ENCODE results near the gene SPINK1. TPM values are rescaled to one million over a fixed set of nuclear protein-coding genes. Genes with fewer than 3 reads are reported as not detected.

The SPINK1 gene
- polyA plus RNA-seq, 1 donor from 2014 or later: not detected

- Histone ChIP-seq H3K4me3 (ENCODE audit: low read length) (peak overlapping the region; percentile 75), H3K4me2 (ENCODE audit: low read length) (peak overlapping the region; percentile 91), H3K9me3 (ENCODE audit: low read length) (no peaks in the 10 kb centered on the region), H3F3A (ENCODE audit: insufficient read depth, low read length, poor library complexity, severe bottlenecking) (no peaks in the 10 kb centered on the region), H3K79me2 (replicated peaks; ENCODE audit: insufficient read depth, low read length) (peaks cover 73% of the 10 kb centered on the region), H3K9me2 (ENCODE audit: insufficient read depth, low read length) (no peaks in the 10 kb centered on the region), H3K27ac (ENCODE audit: low read length) (peak overlapping the region; percentile 99), H3K36me3 (ENCODE audit: insufficient read depth, low read length) (no peaks in the 10 kb centered on the region), H3K27me3 (ENCODE audit: insufficient read depth, low read depth, low read length) (no peaks in the 10 kb centered on the region), H3K9ac (ENCODE audit: low read length) (peak overlapping the region; percentile 93), H4K20me1 (ENCODE audit: insufficient read depth) (peaks cover 4% of the 10 kb centered on the region), H2AFZ (ENCODE audit: low read depth, low read length) (no peak overlapping the region)
- TF ChIP-seq SMC3 (conservative IDR thresholded peaks at IDR 0.05; ENCODE audit: poor library complexity): no peak
- no peak for TF ChIP-seq TAF1 (IDR thresholded peaks at IDR 0.05; ENCODE audit: low read depth)
- no peak for TF ChIP-seq POLR2AphosphoS5 (IDR thresholded peaks at IDR 0.05)
- TF ChIP-seq EZH2 (IDR thresholded peaks at IDR 0.05; ENCODE audit: borderline replicate concordance, insufficient read depth, low read length, poor library complexity, severe bottlenecking): no peak
- TF ChIP-seq, protein P1, sequence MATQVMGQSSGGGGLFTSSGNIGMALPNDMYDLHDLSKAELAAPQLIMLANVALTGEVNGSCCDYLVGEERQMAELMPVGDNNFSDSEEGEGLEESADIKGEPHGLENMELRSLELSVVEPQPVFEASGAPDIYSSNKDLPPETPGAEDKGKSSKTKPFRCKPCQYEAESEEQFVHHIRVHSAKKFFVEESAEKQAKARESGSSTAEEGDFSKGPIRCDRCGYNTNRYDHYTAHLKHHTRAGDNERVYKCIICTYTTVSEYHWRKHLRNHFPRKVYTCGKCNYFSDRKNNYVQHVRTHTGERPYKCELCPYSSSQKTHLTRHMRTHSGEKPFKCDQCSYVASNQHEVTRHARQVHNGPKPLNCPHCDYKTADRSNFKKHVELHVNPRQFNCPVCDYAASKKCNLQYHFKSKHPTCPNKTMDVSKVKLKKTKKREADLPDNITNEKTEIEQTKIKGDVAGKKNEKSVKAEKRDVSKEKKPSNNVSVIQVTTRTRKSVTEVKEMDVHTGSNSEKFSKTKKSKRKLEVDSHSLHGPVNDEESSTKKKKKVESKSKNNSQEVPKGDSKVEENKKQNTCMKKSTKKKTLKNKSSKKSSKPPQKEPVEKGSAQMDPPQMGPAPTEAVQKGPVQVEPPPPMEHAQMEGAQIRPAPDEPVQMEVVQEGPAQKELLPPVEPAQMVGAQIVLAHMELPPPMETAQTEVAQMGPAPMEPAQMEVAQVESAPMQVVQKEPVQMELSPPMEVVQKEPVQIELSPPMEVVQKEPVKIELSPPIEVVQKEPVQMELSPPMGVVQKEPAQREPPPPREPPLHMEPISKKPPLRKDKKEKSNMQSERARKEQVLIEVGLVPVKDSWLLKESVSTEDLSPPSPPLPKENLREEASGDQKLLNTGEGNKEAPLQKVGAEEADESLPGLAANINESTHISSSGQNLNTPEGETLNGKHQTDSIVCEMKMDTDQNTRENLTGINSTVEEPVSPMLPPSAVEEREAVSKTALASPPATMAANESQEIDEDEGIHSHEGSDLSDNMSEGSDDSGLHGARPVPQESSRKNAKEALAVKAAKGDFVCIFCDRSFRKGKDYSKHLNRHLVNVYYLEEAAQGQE (IDR thresholded peaks at IDR 0.05; ENCODE audit: borderline replicate concordance): no peak
- TF ChIP-seq, protein P2, sequence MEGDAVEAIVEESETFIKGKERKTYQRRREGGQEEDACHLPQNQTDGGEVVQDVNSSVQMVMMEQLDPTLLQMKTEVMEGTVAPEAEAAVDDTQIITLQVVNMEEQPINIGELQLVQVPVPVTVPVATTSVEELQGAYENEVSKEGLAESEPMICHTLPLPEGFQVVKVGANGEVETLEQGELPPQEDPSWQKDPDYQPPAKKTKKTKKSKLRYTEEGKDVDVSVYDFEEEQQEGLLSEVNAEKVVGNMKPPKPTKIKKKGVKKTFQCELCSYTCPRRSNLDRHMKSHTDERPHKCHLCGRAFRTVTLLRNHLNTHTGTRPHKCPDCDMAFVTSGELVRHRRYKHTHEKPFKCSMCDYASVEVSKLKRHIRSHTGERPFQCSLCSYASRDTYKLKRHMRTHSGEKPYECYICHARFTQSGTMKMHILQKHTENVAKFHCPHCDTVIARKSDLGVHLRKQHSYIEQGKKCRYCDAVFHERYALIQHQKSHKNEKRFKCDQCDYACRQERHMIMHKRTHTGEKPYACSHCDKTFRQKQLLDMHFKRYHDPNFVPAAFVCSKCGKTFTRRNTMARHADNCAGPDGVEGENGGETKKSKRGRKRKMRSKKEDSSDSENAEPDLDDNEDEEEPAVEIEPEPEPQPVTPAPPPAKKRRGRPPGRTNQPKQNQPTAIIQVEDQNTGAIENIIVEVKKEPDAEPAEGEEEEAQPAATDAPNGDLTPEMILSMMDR (IDR thresholded peaks at IDR 0.05; ENCODE audit: poor library complexity, severe bottlenecking): no peak
- TF ChIP-seq EP300 (conservative IDR thresholded peaks at IDR 0.05; ENCODE audit: poor library complexity, severe bottlenecking): no peak
- no peak for TF ChIP-seq RAD21 (conservative IDR thresholded peaks at IDR 0.05)
- TF ChIP-seq MXI1 (conservative IDR thresholded peaks at IDR 0.05; ENCODE audit: poor library complexity, severe bottlenecking): no peak
Measured at GRCh38 chr5:147779694-147780093, 51.8 kb downstream of the SPINK1 start.

DNA sequence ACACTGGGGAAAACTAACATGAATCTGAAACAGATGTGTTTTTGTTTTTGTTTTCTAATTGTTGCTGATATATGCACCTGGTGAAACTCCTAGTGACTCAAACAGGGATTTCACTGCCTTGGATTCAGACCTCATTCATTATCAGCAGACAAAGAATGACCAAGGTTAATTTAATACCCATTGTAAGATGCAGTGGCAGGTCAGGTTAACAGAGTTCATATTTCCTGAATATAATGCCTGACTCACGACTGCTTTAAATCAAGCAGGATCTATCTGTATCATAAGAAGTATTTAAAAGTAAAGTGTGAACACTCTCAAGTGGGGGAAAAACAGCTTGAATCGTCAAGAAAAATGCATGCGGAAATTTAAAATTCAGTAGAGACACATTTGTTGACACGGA, 54.5 kb downstream of the SPINK1 start:
- no peaks in the 10 kb centered on the region for H3K36me3 ChIP-seq (ENCODE audit: insufficient read depth, low read length)
- TF ChIP-seq TAF1 (IDR thresholded peaks at IDR 0.05; ENCODE audit: low read depth) (no peak), EP300 (conservative IDR thresholded peaks at IDR 0.05; ENCODE audit: poor library complexity, severe bottlenecking) (no peak)
- TF ChIP-seq, protein P2 (IDR thresholded peaks at IDR 0.05; ENCODE audit: poor library complexity, severe bottlenecking): no peak
- H2AFZ ChIP-seq (ENCODE audit: low read depth, low read length): no peak overlapping the region
- no peak overlapping the region for H3K4me2 ChIP-seq (ENCODE audit: low read length)
- H3K9me2 ChIP-seq (ENCODE audit: insufficient read depth, low read length): no peaks in the 10 kb centered on the region
- H3K4me3 ChIP-seq (ENCODE audit: low read length): no peak overlapping the region
- H4K20me1 ChIP-seq (ENCODE audit: insufficient read depth): peaks cover 4% of the 10 kb centered on the region
- peaks cover 97% of the 10 kb centered on the region for H3K79me2 ChIP-seq (replicated peaks; ENCODE audit: insufficient read depth, low read length)
- H3K9me3 ChIP-seq (ENCODE audit: low read length): no peaks in the 10 kb centered on the region
- no peaks in the 10 kb centered on the region for H3K27me3 ChIP-seq (ENCODE audit: insufficient read depth, low read depth, low read length)
- H3K27ac ChIP-seq (ENCODE audit: low read length): no peak overlapping the region
- no peaks in the 10 kb centered on the region for H3F3A ChIP-seq (ENCODE audit: insufficient read depth, low read length, poor library complexity, severe bottlenecking)
- no peak overlapping the region for H3K9ac ChIP-seq (ENCODE audit: low read length)

Other genes with a start within 250 kb of the SPINK1 start
- gene JAKMIP2, start 48.9 kb downstream of the SPINK1 start, polyA plus RNA-seq: 44.0 and 46.3 TPM in 2 replicates
- not detected in 2 replicates for gene SCGB3A2, start 47.0 kb upstream of the SPINK1 start, polyA plus RNA-seq
- not detected in 2 replicates for gene C5orf46, start 74.9 kb upstream of the SPINK1 start, polyA plus RNA-seq
- gene SPINK5, start 232.3 kb upstream of the SPINK1 start, polyA plus RNA-seq: 1.8 and 3.7 TPM in 2 replicates